Superior temporal gyrus (tissue), 1 donor: ENCODE measurements around the gene MEGF6.

Experiments
- DNase-seq: peaks from one replicate; pipeline ENCODE4 v3.0.0-alpha.2; 2016; ENCODE audit errors: extremely low spot score

Gene MEGF6

DNA sequence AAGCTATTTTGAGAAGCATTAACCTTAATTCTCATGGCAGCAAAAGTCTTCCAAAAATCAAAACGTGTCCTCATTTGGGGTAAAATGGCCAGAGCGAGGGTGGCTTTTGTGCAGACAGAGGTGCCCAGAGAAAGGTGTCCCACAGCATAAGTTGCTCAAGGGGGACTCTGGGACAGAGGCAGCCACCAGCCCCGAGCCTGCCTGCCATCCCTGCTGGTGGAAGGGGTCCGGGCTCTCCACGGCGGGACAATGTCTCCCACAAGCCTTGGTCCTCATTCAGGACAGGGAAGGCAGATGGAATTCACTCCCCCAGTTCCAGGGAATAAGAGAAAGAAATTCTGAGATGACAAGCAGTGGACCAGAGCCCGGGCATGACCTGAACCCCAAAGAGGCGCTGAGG is 169.4 kb downstream of the MEGF6 start:
- DNase-seq: no peak

DNA sequence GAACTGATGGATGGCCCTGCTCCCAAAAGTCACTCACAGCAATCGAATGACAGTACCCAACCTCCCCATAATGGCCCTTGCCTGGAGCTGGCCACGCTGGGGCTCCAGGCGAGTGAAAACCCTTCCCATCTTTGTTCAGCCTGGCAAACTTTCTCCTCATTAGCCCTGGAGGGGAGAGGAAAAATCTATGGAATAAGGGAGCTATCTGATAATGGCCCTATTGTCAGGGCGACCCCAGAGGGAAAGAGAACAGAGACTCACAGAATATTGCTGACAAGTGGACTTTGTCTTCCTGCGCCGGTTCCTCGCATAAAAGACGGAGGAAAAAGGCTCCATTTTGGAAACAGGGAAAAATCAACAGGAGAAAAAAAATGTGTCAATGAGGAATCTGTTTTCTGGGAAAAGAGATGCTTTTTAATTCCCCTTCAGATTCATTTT is 169.9 kb downstream of the MEGF6 start:
- peak; percentile 83 for DNase-seq

DNA sequence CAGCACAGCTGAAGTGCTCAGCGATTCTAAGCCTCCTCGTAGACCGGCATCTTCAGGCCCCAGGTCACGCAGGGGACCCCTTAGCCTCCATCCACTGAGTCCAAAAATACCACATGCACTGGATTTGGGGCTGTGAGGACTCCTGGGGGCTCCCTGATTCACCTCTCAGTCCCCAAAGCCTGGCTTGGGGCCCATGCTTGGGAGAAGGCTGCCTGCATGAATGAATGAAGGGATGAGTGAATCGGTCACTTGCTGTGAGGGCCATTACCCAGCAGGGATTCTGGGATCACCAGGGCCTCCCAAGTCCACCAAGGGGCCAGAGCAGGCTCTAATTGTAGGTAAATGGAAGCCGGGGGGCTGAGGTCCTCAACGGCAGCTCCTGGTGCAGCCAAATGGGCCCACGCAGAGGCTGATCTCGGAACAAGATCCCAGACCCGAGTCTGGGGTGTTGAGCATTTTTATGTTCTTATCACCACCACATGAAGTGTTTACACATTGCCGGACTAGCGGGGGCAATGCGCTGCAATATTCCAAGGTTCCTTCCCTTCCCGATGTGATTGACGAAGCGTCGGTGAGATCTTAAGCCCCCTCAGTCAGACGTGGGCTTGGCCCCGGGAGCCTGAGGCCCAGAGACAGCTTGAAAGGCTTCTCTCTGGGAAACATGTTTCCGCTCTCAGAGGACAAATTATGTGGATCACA is 170.4 kb downstream of the MEGF6 start:
- DNase-seq: no peak

DNA sequence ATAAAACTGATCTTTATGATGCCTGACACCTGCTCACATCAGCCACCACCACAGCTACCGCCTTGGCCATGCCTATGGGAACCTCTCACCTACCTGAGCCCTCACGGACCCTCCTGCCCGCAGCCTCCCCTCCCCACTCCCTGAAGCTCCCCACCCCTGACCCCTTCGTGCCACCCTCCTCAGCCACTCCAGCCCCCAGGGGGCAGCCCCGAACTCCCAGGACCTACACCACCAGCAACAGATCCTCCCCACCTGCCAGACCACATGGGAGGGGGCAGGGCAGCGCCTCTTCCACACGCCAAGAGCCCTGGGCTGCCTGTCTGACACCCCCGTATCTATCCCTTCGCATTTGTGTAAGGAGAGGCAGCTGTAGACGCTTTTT is 171.0 kb downstream of the MEGF6 start:
- DNase-seq: no peak
